GM12878 (cell line): ENCODE measurements around the gene FUS.

Experiments
- HDAC6 ChIP-seq: fragments of 200-600 bp; sonication (generic); IDR thresholded peaks from one replicate; pipeline ENCODE4 v1.8.0; 2017; ENCODE audit warnings: antibody characterized with exemption; ENCODE audit not compliant: unreplicated experiment
- JUND ChIP-seq: IDR thresholded peaks from 2 replicates; pipeline ENCODE4 v1.6.1; 2012; ENCODE audit warnings: low read depth, mild to moderate bottlenecking, low read length, improper control_type of control experiment, moderate library complexity
- NRF1 ChIP-seq: conservative IDR thresholded peaks from 2 replicates; pipeline ENCODE4 v1.6.1; 2011; ENCODE audit warnings: mild to moderate bottlenecking, low read depth, low read length, improper control_type of control experiment
- POLR2A ChIP-seq: IDR thresholded peaks from 2 replicates; pipeline ENCODE4 v1.6.1; 2011; ENCODE audit warnings: low read depth, mild to moderate bottlenecking, low read length
- POLR2AphosphoS5 ChIP-seq: IDR thresholded peaks from 2 replicates; pipeline ENCODE4 v1.6.1; 2011; ENCODE audit warnings: mild to moderate bottlenecking, low read length, inconsistent platforms
- RAD21 ChIP-seq: IDR thresholded peaks from 2 replicates; pipeline ENCODE4 v1.6.1; 2011; ENCODE audit warnings: mild to moderate bottlenecking, low read depth, low read length, moderate library complexity; ENCODE audit not compliant: insufficient read depth
- ZNF274 ChIP-seq: IDR thresholded peaks from one replicate; pipeline ENCODE4 v1.8.0; 2011; ENCODE audit not compliant: insufficient read length, insufficient read depth
- TF ChIP-seq, protein P1 (sequence below): fragments of 450-650 bp; IDR thresholded peaks from 2 replicates; pipeline ENCODE4 v1.6.1; 2017; ENCODE audit warnings: antibody characterized with exemption, mild to moderate bottlenecking, moderate library complexity
- TF ChIP-seq, protein P2 (sequence below), 3 experiments: IDR thresholded peaks in 2 of 3; conservative IDR thresholded peaks in 1 of 3; 2 replicates each; pipeline ENCODE4 v1.5.1; 2011; ENCODE audit warnings: low read depth in 3 of 3, low read length in 3 of 3, mild to moderate bottlenecking in 3 of 3, control low read depth in 2 of 3, moderate library complexity in 2 of 3, inconsistent platforms in 1 of 3, mixed read lengths in 1 of 3; ENCODE audit not compliant: control insufficient read depth in 2 of 3, insufficient read depth in 1 of 3; ENCODE audit errors: extremely low read depth in 1 of 3

DNA sequence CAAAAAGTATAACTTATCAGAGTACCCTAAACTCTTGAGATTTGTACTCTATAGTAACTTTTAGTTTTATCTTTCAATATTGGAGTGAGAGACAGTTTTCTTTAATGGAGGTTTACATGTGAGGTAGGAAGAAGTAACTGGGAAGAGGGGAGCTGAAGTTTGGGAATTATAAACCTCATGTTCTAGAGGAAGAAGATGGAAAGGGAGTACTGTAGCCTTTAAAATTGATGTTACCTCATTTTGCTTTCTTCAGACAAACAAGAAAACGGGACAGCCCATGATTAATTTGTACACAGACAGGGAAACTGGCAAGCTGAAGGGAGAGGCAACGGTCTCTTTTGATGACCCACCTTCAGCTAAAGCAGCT lies 9.5 kb downstream of the FUS start:
- TF ChIP-seq, protein P1, sequence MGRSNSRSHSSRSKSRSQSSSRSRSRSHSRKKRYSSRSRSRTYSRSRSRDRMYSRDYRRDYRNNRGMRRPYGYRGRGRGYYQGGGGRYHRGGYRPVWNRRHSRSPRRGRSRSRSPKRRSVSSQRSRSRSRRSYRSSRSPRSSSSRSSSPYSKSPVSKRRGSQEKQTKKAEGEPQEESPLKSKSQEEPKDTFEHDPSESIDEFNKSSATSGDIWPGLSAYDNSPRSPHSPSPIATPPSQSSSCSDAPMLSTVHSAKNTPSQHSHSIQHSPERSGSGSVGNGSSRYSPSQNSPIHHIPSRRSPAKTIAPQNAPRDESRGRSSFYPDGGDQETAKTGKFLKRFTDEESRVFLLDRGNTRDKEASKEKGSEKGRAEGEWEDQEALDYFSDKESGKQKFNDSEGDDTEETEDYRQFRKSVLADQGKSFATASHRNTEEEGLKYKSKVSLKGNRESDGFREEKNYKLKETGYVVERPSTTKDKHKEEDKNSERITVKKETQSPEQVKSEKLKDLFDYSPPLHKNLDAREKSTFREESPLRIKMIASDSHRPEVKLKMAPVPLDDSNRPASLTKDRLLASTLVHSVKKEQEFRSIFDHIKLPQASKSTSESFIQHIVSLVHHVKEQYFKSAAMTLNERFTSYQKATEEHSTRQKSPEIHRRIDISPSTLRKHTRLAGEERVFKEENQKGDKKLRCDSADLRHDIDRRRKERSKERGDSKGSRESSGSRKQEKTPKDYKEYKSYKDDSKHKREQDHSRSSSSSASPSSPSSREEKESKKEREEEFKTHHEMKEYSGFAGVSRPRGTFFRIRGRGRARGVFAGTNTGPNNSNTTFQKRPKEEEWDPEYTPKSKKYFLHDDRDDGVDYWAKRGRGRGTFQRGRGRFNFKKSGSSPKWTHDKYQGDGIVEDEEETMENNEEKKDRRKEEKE, result no peak
- no peak for TF ChIP-seq RAD21
- no peak for TF ChIP-seq HDAC6
- TF ChIP-seq, protein P2, sequence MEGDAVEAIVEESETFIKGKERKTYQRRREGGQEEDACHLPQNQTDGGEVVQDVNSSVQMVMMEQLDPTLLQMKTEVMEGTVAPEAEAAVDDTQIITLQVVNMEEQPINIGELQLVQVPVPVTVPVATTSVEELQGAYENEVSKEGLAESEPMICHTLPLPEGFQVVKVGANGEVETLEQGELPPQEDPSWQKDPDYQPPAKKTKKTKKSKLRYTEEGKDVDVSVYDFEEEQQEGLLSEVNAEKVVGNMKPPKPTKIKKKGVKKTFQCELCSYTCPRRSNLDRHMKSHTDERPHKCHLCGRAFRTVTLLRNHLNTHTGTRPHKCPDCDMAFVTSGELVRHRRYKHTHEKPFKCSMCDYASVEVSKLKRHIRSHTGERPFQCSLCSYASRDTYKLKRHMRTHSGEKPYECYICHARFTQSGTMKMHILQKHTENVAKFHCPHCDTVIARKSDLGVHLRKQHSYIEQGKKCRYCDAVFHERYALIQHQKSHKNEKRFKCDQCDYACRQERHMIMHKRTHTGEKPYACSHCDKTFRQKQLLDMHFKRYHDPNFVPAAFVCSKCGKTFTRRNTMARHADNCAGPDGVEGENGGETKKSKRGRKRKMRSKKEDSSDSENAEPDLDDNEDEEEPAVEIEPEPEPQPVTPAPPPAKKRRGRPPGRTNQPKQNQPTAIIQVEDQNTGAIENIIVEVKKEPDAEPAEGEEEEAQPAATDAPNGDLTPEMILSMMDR (IDR thresholded peaks at IDR 0.05 in 2 of 3, conservative IDR thresholded peaks at IDR 0.05 in 1 of 3; ENCODE audit: control insufficient read depth in 2 of 3, extremely low read depth in 1 of 3, insufficient read depth in 1 of 3, low read depth in 3 of 3, low read length in 3 of 3), result no peak
- TF ChIP-seq ZNF274, result no peak
- TF ChIP-seq POLR2A, result no peak
- no peak for TF ChIP-seq POLR2AphosphoS5
- TF ChIP-seq JUND, result no peak
- TF ChIP-seq NRF1, result no peak
